Skeletal muscle satellite cell (primary cell): ENCODE data around the gene ZNF37A.
A peak's percentile ranks its signal among the peaks of the same experiment; 100 is the strongest.

Experiments
- H3K27me3 ChIP-seq: 2 replicates; pipeline ENCODE4 v1.7.0; 2013; ENCODE audit warnings: low read length; ENCODE audit not compliant: control insufficient read depth, insufficient read depth
- H3K36me3 ChIP-seq: 2 replicates; pipeline ENCODE4 v1.7.0; 2013; ENCODE audit warnings: mild to moderate bottlenecking, control low read depth, low read length; ENCODE audit not compliant: insufficient read depth
- H3K4me1 ChIP-seq: 2 replicates; pipeline ENCODE4 v1.7.0; 2013; ENCODE audit warnings: low read length; ENCODE audit not compliant: control insufficient read depth, insufficient read depth
- H3K4me2 ChIP-seq: 2 replicates; pipeline ENCODE4 v1.7.0; 2013; ENCODE audit warnings: mild to moderate bottlenecking, low read length
- H3K4me3 ChIP-seq: 2 replicates; pipeline ENCODE4 v1.7.0; 2013; ENCODE audit warnings: low read length
- H3K9ac ChIP-seq: 2 replicates; pipeline ENCODE4 v1.7.0; 2013; ENCODE audit warnings: mild to moderate bottlenecking, low read depth, low read length, moderate library complexity
- H3K9me3 ChIP-seq: replicated peaks from 2 replicates; pipeline ENCODE4 v1.7.0; 2013; ENCODE audit warnings: mild to moderate bottlenecking, control low read depth, low read length

ZNF37A gene

DNA sequence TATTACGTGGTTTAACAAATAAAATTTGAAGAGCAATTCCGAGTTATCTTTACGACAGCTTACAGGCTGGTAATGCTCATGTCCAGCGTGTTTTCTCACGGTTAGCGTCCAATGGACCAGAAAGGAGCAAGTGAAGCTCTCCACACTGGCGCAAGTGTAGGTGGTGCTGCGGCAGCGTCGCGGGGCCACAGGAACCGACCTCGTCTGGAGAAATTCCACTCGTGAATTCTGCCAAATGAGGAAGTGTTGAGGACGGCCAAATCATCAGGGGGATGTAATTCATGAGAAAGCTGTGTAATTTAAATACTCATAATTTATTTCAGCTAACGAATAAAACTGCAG is 350 bp upstream of the ZNF37A start:
- peak overlapping the region; percentile 94 for H3K9ac ChIP-seq
- peaks cover 8% of the 10 kb centered on the region for H3K4me1 ChIP-seq
- peak overlapping the region; percentile 98 for H3K4me2 ChIP-seq

GRCh38 chr10:38094927-38095574 is 914 bp downstream of the ZNF37A start:
- Histone ChIP-seq H3K4me2 (peak overlapping the region; percentile 98), H3K9me3 (no peaks in the 10 kb centered on the region), H3K4me3 (peak overlapping the region; percentile 97), H3K36me3 (peaks cover 36% of the 10 kb centered on the region), H3K9ac (peak overlapping the region; percentile 94), H3K4me1 (peaks cover 8% of the 10 kb centered on the region), H3K27me3 (no peaks in the 10 kb centered on the region)

More for the DNA sequence above, 350 bp upstream of the ZNF37A start:
- H3K27me3 ChIP-seq: no peaks in the 10 kb centered on the region
- peak overlapping the region; percentile 97 for H3K4me3 ChIP-seq
- peaks cover 32% of the 10 kb centered on the region for H3K36me3 ChIP-seq
- no peaks in the 10 kb centered on the region for H3K9me3 ChIP-seq

GRCh38 chr10:38102880-38103279 is 8.7 kb downstream of the ZNF37A start:
- no peaks in the 10 kb centered on the region for H3K27me3 ChIP-seq
- H3K4me3 ChIP-seq: no peak overlapping the region
- H3K4me1 ChIP-seq: no peaks in the 10 kb centered on the region
- peaks cover 7% of the 10 kb centered on the region for H3K9me3 ChIP-seq
- H3K4me2 ChIP-seq: no peak overlapping the region
- H3K36me3 ChIP-seq: peaks cover 30% of the 10 kb centered on the region
- H3K9ac ChIP-seq: no peak overlapping the region

DNA sequence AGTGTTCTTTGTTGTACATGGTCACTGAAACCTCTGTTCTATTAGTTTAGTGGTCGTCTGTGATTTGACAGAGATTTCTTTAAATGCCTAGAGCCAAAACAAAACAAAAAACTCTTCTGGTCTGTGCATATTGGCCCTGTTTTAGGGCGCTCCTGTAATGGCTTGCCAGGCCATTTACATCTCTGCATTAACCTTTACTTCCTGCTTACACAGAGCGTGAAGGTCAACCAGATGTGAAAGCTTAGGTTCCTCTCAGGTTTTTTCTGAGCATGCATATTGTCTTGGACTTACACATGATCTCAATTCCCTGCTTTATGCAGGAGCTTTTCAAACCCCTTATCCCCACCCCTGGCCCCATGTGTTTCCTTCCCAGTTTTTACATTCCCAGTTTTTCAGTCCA is 9.6 kb downstream of the ZNF37A start:
- Histone ChIP-seq H3K9me3 (peaks cover 7% of the 10 kb centered on the region), H3K36me3 (peaks cover 21% of the 10 kb centered on the region), H3K4me2 (no peak overlapping the region), H3K4me1 (no peaks in the 10 kb centered on the region), H3K27me3 (no peaks in the 10 kb centered on the region), H3K4me3 (no peak overlapping the region), H3K9ac (no peak overlapping the region)

DNA sequence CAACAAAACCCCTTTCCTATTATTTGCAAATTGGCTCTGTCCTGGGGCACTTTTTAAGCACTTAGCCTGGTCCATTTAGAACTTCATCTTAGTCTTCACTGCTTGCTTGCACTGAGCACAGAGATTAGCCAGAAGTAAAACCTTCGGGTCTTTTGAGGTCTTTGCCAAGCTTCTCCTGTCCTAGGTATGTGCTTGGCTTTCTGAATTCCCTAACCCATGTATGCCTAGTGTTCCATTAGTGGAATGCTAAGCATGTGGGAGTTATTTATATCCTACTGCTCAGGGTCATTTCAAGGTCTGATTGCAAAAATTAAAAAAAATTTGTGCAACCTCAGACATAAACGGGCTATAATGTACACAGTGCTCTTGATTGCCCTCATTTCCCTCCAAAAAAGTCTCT is 18.0 kb downstream of the ZNF37A start:
- Histone ChIP-seq H3K27me3 (no peaks in the 10 kb centered on the region), H3K4me3 (no peak overlapping the region), H3K4me1 (no peaks in the 10 kb centered on the region), H3K9ac (no peak overlapping the region), H3K9me3 (peaks cover 26% of the 10 kb centered on the region), H3K4me2 (no peak overlapping the region), H3K36me3 (peaks cover 36% of the 10 kb centered on the region)

DNA sequence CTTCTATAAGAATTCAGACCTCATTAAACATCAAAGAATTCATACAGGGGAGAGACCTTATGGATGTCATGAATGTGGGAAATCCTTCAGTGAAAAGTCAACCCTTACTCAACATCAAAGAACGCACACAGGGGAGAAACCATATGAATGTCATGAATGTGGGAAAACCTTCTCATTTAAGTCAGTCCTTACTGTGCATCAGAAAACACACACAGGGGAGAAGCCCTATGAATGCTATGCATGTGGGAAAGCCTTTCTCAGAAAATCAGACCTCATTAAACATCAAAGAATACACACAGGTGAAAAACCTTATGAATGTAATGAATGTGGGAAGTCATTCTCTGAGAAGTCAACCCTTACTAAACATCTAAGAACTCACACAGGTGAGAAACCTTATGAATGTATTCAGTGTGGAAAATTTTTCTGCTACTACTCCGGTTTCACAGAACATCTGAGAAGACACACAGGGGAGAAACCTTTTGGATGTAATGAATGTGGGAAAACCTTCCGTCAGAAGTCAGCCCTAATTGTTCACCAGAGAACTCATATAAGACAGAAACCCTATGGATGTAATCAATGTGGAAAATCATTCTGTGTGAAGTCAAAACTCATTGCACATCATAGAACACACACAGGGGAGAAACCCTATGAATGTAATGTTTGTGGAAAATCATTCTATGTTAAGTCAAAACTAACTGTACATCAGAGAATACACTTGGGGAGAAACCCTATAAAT is 24.1 kb downstream of the ZNF37A start:
- H3K27me3 ChIP-seq: no peaks in the 10 kb centered on the region
- no peak overlapping the region for H3K9ac ChIP-seq
- H3K4me2 ChIP-seq: no peak overlapping the region
- peaks cover 78% of the 10 kb centered on the region for H3K9me3 ChIP-seq
- H3K36me3 ChIP-seq: peaks cover 63% of the 10 kb centered on the region
- H3K4me1 ChIP-seq: no peaks in the 10 kb centered on the region
- H3K4me3 ChIP-seq: no peak overlapping the region

DNA sequence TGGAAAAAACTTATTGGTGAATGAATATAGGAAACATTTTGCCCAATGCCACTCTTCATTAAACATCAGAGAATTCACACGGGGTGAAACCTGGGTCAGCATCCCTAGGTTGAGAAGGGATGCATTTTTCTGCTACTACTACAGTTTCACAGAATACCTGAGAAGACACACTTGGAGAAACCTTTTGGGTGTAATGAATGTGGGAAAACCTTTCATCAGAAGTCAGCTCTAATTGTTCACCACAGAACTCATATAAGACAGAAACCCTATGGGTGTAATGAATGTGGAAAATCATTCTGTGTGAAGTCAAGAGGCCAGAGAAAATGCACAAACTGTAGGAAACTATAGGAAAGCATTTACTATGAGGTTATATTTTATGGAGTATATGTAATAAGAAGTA is 24.9 kb downstream of the ZNF37A start:
- no peak overlapping the region for H3K4me2 ChIP-seq

DNA sequence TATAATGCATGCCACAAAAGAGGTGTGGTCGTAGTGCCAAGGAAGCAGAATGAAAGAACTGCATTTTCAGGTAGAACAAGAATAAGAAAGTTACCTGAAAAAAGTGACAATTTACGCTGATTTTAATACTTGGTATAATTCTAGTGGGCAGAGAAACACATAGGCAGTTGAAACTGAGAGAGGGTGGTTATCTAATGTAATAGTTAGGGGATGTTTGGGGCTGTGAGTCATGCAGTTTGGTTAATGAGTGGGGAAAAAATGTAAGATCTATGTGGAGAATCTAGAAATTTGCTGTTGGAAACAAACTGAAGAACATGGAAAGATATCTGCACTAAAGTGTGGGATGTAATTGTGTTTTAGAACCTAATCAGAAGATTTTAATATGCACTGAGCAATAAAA is 33.7 kb downstream of the ZNF37A start:
- no peak overlapping the region for H3K9ac ChIP-seq
- peaks cover 3% of the 10 kb centered on the region for H3K9me3 ChIP-seq
- H3K4me3 ChIP-seq: no peak overlapping the region
- H3K4me2 ChIP-seq: no peak overlapping the region
- no peaks in the 10 kb centered on the region for H3K27me3 ChIP-seq
- no peaks in the 10 kb centered on the region for H3K36me3 ChIP-seq
- H3K4me1 ChIP-seq: no peaks in the 10 kb centered on the region

More for the DNA sequence above, 24.9 kb downstream of the ZNF37A start:
- Histone ChIP-seq H3K27me3 (no peaks in the 10 kb centered on the region), H3K9ac (no peak overlapping the region), H3K4me1 (no peaks in the 10 kb centered on the region), H3K36me3 (peaks cover 56% of the 10 kb centered on the region), H3K9me3 (peaks cover 74% of the 10 kb centered on the region), H3K4me3 (no peak overlapping the region)

DNA sequence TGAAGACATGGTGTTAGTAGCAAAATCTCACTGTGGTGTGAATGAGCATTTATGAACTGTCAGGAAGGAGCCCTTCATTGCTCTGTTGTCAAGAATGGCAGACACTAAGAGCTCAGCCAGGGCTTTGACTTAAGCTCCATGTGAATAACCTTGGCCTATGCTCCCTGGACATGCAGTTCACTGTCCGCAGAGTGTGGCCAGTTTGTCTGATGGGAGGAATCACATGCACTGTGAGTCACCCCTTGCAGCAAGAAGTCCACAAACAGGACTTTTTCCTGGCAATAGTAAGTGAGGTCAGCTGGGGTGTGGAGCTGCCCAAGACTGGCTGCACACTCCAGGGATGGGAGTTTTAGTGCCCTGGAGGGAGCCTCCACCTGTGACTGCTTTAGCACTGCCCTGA is 49.5 kb downstream of the ZNF37A start:
- Histone ChIP-seq H3K4me2 (no peak overlapping the region), H3K36me3 (no peaks in the 10 kb centered on the region), H3K9me3 (no peaks in the 10 kb centered on the region), H3K4me1 (no peaks in the 10 kb centered on the region), H3K27me3 (no peaks in the 10 kb centered on the region), H3K9ac (no peak overlapping the region), H3K4me3 (no peak overlapping the region)

- no peak overlapping the region for H3K9ac ChIP-seq
- no peaks in the 10 kb centered on the region for H3K4me1 ChIP-seq
- H3K36me3 ChIP-seq: no peaks in the 10 kb centered on the region
- no peak overlapping the region for H3K4me2 ChIP-seq
- no peaks in the 10 kb centered on the region for H3K9me3 ChIP-seq
- no peaks in the 10 kb centered on the region for H3K27me3 ChIP-seq
- H3K4me3 ChIP-seq: no peak overlapping the region
Measured at GRCh38 chr10:38146579-38147333, 52.6 kb downstream of the ZNF37A start.

DNA sequence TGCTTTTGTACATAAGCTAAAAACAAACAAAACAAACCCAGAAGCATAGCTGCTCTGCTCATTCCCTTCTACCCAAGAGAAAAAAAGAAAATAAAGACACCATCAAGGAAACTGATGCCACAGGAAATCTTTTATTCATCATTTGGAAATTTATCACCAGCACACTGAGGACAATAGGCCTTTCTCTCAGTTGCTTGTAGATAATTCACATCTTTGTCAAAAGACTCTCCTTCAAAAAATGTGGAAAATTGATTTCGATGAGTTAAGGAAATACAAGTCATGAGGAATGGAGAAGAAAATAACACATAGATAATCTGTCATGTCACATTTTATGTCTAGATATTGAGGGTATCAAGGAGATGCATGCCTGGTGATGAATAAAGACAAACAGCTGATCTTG is 53.5 kb downstream of the ZNF37A start:
- Histone ChIP-seq H3K4me3 (no peak overlapping the region), H3K36me3 (no peaks in the 10 kb centered on the region), H3K27me3 (no peaks in the 10 kb centered on the region), H3K4me1 (no peaks in the 10 kb centered on the region), H3K9ac (no peak overlapping the region), H3K4me2 (no peak overlapping the region), H3K9me3 (no peaks in the 10 kb centered on the region)
